ENCODE measurements around the gene SMIM22. TPM values are rescaled to one million over a fixed set of nuclear protein-coding genes. Genes with fewer than 3 reads are reported as not detected.

SMIM22 gene
- total RNA-seq, 6 experiments from 2014 or later: not detected

- Mint-ChIP-seq H3K4me1 (ENCODE audit: low read depth) (peaks cover 10% of the 10 kb centered on the region), H3K27me3 (ENCODE audit: insufficient read depth) (peaks cover 3% of the 10 kb centered on the region), H3K4me3 (no peak overlapping the region), H3K27ac (no peak overlapping the region), H3K9me3 (no peaks in the 10 kb centered on the region), H3K36me3 (ENCODE audit: low read depth) (peaks cover 8% of the 10 kb centered on the region)
- TF ChIP-seq CTCF (IDR thresholded peaks at IDR 0.05): no peak
- DNase-seq: no peak
Measured at GRCh38 chr16:4806280-4806679, 11.1 kb downstream of the SMIM22 start.

- peaks cover 33% of the 10 kb centered on the region for H3K36me3 Mint-ChIP-seq (ENCODE audit: low read depth)
- no peak for TF ChIP-seq CTCF (IDR thresholded peaks at IDR 0.05)
- no peaks in the 10 kb centered on the region for H3K4me1 Mint-ChIP-seq (ENCODE audit: low read depth)
Measured at GRCh38 chr16:4811242-4811641, 16.1 kb downstream of the SMIM22 start.

GRCh38 chr16:4811773-4812172 lies 16.6 kb downstream of the SMIM22 start:
- no peak for DNase-seq
- TF ChIP-seq CTCF (IDR thresholded peaks at IDR 0.05): no peak
- H3K4me1 Mint-ChIP-seq (ENCODE audit: low read depth): no peaks in the 10 kb centered on the region
- H3K36me3 Mint-ChIP-seq (ENCODE audit: low read depth): peaks cover 35% of the 10 kb centered on the region
- H3K27ac Mint-ChIP-seq: no peak overlapping the region
- no peak overlapping the region for H3K4me3 Mint-ChIP-seq
- peaks cover 1% of the 10 kb centered on the region; the same call in 1 of the 2 replicates for H3K27me3 Mint-ChIP-seq (ENCODE audit: insufficient read depth)
- no peaks in the 10 kb centered on the region for H3K9me3 Mint-ChIP-seq

More at GRCh38 chr16:4811242-4811641, 16.1 kb downstream of the SMIM22 start:
- no peak overlapping the region for H3K4me3 Mint-ChIP-seq
- no peak for DNase-seq
- H3K9me3 Mint-ChIP-seq: no peaks in the 10 kb centered on the region
- no peak overlapping the region for H3K27ac Mint-ChIP-seq
- H3K27me3 Mint-ChIP-seq (ENCODE audit: insufficient read depth): peaks cover 1% of the 10 kb centered on the region; the same call in 1 of the 2 replicates

GRCh38 chr16:4813251-4814003 lies 18.3 kb downstream of the SMIM22 start:
- Mint-ChIP-seq H3K4me3 (no peak overlapping the region), H3K27me3 (ENCODE audit: insufficient read depth) (peaks cover 1% of the 10 kb centered on the region; the same call in 1 of the 2 replicates)

GRCh38 chr16:4814046-4814445 lies 18.9 kb downstream of the SMIM22 start:
- DNase-seq: no peak
- no peaks in the 10 kb centered on the region for H3K4me1 Mint-ChIP-seq (ENCODE audit: low read depth)
- H3K9me3 Mint-ChIP-seq: no peaks in the 10 kb centered on the region
- peaks cover 4% of the 10 kb centered on the region for H3K27me3 Mint-ChIP-seq (ENCODE audit: insufficient read depth)
- H3K27ac Mint-ChIP-seq: no peak overlapping the region
- peaks cover 37% of the 10 kb centered on the region for H3K36me3 Mint-ChIP-seq (ENCODE audit: low read depth)
- no peak for TF ChIP-seq CTCF (IDR thresholded peaks at IDR 0.05)
- H3K4me3 Mint-ChIP-seq: no peak overlapping the region

More at GRCh38 chr16:4813251-4814003, 18.3 kb downstream of the SMIM22 start:
- H3K36me3 Mint-ChIP-seq (ENCODE audit: low read depth): peaks cover 32% of the 10 kb centered on the region
- no peak for DNase-seq
- TF ChIP-seq CTCF (IDR thresholded peaks at IDR 0.05): no peak
- H3K4me1 Mint-ChIP-seq (ENCODE audit: low read depth): no peaks in the 10 kb centered on the region
- no peak overlapping the region for H3K27ac Mint-ChIP-seq
- no peaks in the 10 kb centered on the region for H3K9me3 Mint-ChIP-seq

All from HFFc6 (cell line).